ENCODE results near the gene ARHGAP26.
"Not testable (repeated sequence)": the region's sequence is repeated elsewhere in the genome, so short reads cannot be mapped to it uniquely, and the experiment has no call there.

The ARHGAP26 gene

DNA sequence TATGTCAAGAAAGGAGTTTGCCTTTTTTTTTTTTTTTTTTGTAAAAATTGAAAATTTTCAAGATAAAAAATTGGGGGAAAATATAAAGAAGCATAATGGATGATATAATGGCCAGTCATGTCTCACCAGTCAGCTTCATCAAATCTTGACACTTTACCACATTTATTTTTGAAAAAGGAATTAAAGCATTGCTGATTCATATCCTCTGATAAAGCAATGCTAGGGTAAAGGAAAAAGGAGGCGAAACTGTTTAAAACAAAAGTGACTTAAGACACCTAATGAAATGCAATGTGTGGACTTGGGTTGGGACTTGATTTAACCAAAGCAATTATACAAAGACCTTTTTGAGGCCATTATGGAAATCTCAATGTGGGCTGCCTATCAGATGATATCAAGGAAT lies 208.5 kb downstream of the ARHGAP26 start:
- intact Hi-C loops (cut with DNase I) = no loop called here
- DNase-seq = no peak

DNA sequence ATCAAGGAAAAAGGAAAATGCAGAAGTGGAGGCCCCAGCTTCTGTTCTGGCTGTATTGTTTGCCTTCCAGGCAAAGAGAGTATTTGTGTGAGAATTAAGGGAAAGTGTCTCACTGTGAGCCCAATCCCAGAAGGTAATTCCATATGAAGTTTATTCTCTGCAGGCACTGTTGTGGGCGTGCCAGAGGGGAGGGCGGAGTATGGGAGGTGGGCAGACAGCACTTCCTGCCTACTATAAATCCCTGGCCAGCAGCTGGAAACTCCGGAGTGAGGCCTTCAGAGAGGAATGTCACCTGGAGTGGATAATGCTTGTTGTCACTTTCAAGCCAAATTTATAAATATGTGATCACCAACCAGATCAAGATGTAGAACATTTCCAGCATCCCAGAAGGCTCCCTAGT lies 209.5 kb downstream of the ARHGAP26 start:
- no peak for DNase-seq
- intact Hi-C loops (cut with DNase I) = no loop called here

GRCh38 chr5:142981475-142981874 lies 211.3 kb downstream of the ARHGAP26 start:
- DNase-seq = no peak
- intact Hi-C loops (cut with DNase I) = no loop called here

DNA sequence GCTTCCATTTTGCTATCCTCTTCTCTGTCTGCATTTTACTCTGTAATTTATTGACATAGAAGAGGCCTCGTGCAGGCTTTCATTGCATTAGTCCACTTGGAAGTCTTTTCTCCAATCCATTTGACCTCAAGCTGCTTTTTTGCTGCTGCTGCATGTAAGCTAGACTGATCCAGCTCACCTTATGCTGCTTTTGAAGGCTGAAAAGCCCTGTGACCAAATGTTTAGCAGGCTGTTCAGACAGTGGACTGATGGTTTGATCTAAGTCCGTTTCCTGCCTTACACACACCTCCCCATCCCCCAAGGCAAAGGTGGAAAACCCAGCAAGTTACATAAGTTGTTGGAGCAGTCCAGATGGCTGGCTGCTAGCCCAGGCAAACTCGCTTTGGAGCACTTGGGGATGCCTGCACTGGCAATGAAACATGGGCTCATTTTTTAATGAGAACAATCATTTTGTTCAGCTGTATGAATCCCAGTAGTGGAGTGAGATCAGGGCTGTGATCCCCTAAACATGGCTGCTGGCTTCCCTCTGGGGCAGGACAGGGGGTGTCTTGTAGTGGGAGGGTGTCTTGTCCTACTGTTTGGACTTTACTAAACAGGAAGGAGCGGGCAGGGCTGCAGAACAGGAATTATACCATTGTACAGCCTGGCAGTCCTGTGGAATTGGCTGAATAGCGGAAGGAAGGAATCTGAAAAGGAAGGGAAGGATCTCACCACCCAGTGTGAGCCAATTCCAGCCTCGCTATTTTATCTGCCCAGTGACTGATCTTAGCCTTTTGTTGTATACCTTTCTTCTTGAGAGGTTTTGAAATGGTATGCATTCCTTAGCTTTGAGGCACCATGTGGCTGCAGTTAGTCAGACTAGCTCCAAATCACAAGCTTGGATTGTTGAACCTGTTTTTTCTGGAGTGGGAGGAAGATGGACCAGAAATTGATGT lies 212.0 kb downstream of the ARHGAP26 start:
- intact Hi-C loops (cut with DNase I) = no loop called here
- peak in 37 of 42 donors; percentile 26 to 80 (median 55) for DNase-seq

- intact Hi-C loops (cut with DNase I) = no loop called here
- DNase-seq = no peak
These were observed 212.6 kb downstream of the ARHGAP26 start for GRCh38 chr5:142982821-142983200.

DNA sequence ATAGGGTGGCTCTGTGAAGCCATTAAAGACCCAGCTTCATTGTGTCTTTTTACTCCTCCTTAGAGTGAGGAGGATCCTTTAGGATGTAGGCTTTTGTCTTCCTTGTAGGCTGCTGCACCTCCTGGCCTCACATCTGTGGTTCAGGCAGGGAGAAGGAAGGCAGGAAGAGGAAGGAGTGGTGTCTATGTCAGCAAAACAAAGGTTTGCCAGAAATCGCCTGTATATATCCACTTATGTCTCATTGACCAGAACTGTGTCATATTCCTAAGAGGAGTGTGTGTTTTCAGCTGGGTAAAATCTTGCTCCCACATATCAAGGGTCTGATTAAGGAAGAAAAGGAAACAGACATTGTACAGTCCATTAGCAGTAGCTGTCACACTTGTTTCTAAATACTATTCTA lies 213.8 kb downstream of the ARHGAP26 start:
- no peak for DNase-seq
- intact Hi-C loops (cut with DNase I) = no loop called here

DNA sequence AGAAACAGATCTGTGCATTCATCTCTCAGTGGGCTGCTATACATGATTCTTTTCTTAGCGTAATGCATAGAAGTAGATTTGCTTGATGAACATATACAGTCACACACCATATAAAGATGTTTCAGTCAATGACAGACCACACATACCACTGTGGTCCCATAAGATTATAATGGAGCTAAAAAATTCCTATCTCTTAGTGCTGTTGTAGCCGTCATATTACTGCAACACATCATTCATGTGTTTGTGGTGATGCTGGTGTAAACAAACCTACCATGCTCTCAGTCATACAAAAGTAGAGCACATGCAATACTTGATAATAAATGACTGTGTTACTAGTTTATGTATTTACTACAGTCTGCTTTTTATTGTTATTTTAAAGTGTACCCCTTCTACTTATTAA lies 214.3 kb downstream of the ARHGAP26 start:
- intact Hi-C loops (cut with DNase I) = no loop called here
- no peak for DNase-seq

GRCh38 chr5:142989270-142989669 lies 219.1 kb downstream of the ARHGAP26 start:
- DNase-seq; intact Hi-C loops (cut with DNase I): not testable (repeated sequence)

DNA sequence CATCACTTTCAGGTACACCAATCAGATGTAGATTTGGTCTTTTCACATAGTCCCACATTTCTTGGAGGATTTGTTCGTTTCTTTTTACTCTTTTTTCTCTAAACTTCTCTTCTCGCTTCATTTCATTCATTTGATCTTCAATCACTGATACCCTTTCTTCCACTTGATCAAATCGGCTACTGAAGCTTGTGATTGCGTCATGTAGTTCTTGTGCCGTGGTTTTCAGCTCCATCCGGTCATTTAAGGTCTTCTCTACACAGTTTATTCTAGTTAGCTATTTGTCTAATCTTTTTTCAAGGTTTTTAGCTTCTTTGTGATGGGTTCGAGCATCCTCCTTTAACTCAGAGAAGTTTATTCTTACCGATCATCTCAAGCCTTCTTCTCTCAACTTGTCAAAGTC lies 219.9 kb downstream of the ARHGAP26 start:
- intact Hi-C loops (cut with DNase I); DNase-seq: not testable (repeated sequence)

- no peak for DNase-seq
- intact Hi-C loops (cut with DNase I) = no loop called here
These were observed 224.0 kb downstream of the ARHGAP26 start for GRCh38 chr5:142994218-142994617.

DNA sequence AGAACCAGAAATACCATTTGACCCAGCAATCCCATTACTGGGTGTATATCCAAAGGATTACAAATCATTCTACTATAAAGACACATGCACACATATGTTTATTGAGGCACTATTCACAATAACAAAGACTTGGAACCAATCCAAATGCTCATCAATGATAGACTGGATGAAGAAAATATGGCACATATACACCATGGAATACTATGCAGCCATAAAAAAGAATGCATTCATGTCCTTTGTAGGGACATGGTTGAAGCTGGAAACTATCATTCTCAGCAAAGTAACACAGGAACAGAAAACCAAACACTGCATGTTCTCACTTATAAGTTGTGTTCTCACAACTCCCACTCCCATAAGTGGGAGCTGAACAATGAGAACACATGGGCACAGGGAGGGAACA lies 225.4 kb downstream of the ARHGAP26 start:
- intact Hi-C loops (cut with DNase I); DNase-seq: not testable (repeated sequence)

GRCh38 chr5:142997591-142997990 lies 227.4 kb downstream of the ARHGAP26 start:
- no peak for DNase-seq
- intact Hi-C loops (cut with DNase I) = no loop called here

DNA sequence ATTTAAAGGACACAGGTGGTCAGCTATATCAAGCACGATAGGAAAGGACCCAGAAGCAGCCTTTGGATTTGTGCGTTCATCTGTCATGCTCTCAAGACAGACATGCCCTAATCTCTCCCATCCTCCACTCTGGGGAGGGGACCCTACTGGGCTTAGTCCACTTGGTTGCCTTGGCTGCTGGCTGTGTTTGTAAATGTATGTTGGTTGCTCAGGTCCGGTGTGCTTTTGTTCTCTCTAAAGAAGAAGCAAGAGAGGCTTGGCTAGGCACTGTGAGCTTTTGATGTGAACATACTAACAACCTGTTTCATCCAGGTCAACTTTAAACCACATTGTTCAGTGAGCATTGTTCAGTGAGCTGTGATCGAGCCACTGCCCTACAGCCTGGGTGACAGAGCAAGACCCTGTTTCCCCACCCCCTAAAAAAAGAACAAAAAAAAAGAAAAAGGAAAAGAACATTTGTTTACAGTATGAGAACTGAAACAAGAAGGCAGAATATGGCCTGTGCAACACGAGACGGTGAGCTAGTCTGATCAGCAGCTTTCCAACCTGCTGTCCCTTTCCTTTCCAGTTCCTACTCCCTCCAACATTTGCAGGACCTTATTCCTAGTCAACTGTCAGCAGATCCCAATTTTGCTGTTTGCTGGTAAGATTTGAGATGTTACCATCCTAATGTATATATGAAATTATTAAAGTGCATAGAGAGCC lies 228.3 kb downstream of the ARHGAP26 start:
- intact Hi-C loops (cut with DNase I) = no loop called here
- no peak for DNase-seq

DNA sequence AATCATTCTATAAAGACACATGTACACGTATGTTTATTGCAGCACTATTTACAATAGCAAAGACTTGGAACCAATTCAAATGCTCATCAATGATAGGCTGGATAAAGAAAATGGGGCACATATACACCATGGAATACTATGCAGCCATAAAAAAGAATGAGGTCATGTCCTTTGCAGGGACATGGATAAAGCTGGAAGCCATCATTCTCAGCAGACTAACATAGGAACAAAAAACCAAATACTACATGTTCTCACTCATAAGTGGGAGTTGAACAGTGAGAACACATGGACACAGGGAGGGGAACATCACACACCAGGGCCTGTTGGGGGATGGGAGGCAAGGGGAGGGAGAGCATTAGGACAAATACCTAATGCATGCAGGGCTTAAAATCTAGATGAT lies 230.4 kb downstream of the ARHGAP26 start:
- intact Hi-C loops (cut with DNase I) = loop anchor here (10.0 kb wide), 1 partner anchor 404 kb away; the partner anchor contains the start of gene NR3C1
- DNase-seq = not testable (repeated sequence)

- intact Hi-C loops (cut with DNase I) = loop anchor here (10.0 kb wide), 1 partner anchor 403 kb away; the partner anchor contains the start of gene NR3C1
- DNase-seq = peak in 7 of 42 donors; percentile 15 to 51 (median 20)
These were observed 231.7 kb downstream of the ARHGAP26 start for GRCh38 chr5:143001764-143002351.

DNA sequence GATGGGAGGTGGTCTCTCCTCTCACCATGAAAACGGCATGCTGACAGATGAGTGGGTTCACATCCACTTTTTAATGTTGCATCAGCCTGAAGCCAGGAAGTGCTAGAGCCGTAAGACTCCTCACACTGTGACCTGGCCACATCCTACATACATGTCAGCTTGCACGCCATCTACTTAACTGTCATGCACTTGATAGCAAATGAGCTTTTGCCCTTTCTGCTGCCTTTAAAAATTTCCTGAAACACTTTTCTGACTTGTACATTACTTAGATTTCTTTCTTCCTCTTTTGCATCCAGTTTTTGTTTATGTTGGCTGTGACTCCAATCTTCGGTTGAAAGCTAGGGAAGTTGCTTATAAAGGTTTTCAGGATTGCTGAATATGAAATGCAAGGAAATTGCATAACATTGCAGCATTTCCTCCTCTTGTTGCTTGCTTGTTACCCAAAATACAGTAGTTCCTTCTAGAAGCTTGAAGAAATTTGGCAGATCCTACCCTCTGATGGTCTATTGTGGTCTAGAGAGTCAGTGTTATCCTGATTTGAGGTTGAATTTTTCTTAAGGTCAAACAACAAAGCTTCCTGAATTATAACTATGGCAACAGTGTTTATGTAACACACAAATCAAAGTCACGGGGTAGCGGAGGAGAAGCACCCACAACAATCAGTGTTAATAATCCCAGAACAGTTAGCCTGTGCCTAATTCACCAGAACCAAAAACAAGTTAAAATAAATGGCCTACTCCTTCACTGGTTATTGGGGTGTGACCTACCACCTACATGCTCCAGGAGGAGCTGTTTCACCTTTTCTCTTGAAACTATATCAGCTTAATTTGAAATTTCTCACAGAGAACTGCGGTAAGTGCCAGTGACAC lies 232.5 kb downstream of the ARHGAP26 start:
- intact Hi-C loops (cut with DNase I) = loop anchor here (10.0 kb wide), 1 partner anchor 402 kb away; the partner anchor contains the start of gene NR3C1
- peak in 6 of 42 donors; percentile 15 to 44 (median 30) for DNase-seq

- intact Hi-C loops (cut with DNase I) = loop anchor here (10.0 kb wide), 1 partner anchor 402 kb away; the partner anchor contains the start of gene NR3C1
- no peak for DNase-seq
These were observed 233.1 kb downstream of the ARHGAP26 start for GRCh38 chr5:143003328-143003636.

- DNase-seq = no peak
- intact Hi-C loops (cut with DNase I) = loop anchor here (10.0 kb wide), 1 partner anchor 400 kb away; the partner anchor contains the start of gene NR3C1
These were observed 234.4 kb downstream of the ARHGAP26 start for GRCh38 chr5:143004361-143005145.

Data from head of caudate nucleus (tissue), 42 donors.